ENCODE measurements around the gene HOOK2.

- no peak for TF ChIP-seq CTCF (IDR thresholded peaks at IDR 0.05; ENCODE audit: insufficient read depth, low read depth, low read length)
- no peak for TF ChIP-seq EZH2 (IDR thresholded peaks at IDR 0.05; ENCODE audit: insufficient read depth, low read length)
Observed at GRCh38 chr19:12792051-12792852, 16.9 kb upstream of the HOOK2 start.

Data from astrocyte (in vitro differentiated cells and primary cell).